GM19452 (cell line): ENCODE measurements around the gene TCN2.
"Not testable (repeated sequence)": the region's sequence is repeated elsewhere in the genome, so short reads cannot be mapped to it uniquely, and the experiment has no call there.

Experiments
- ATAC-seq: cut with Tn5 transposase; IDR thresholded peaks from one replicate; pipeline ENCODE4 v1.9.1; 2021; ENCODE audit not compliant: unreplicated experiment

Gene TCN2

GRCh38 chr22:30606455-30607299 lies at the start of gene TCN2:
Gene TCN2 (plus strand): TSS chr22:30607174. CDS start chr22:30607332, 158 bp downstream.
- no peak for ATAC-seq

- ATAC-seq = no peak
Measured at GRCh38 chr22:30557243-30557642, 49.7 kb upstream of the TCN2 start.

- ATAC-seq = no peak
Measured at GRCh38 chr22:30559889-30560288, 47.1 kb upstream of the TCN2 start.

- not testable (repeated sequence) for ATAC-seq
Measured at GRCh38 chr22:30560643-30561202, 46.3 kb upstream of the TCN2 start.

- ATAC-seq = no peak
Measured at GRCh38 chr22:30561402-30562189, 45.4 kb upstream of the TCN2 start.

- ATAC-seq = no peak
Measured at GRCh38 chr22:30562366-30562765, 44.6 kb upstream of the TCN2 start.

- ATAC-seq = no peak
Measured at GRCh38 chr22:30564045-30564760, 42.8 kb upstream of the TCN2 start.

- no peak for ATAC-seq
Measured at GRCh38 chr22:30564761-30565119, 42.2 kb upstream of the TCN2 start.

- ATAC-seq = no peak
Measured at GRCh38 chr22:30565341-30565740, 41.6 kb upstream of the TCN2 start.

GRCh38 chr22:30566125-30566524 lies 40.8 kb upstream of the TCN2 start:
- ATAC-seq = no peak

GRCh38 chr22:30567277-30567676 lies 39.7 kb upstream of the TCN2 start:
- ATAC-seq = not testable (repeated sequence)

- no peak for ATAC-seq
Measured at GRCh38 chr22:30568137-30568805, 38.7 kb upstream of the TCN2 start.

GRCh38 chr22:30569674-30570202 lies 37.2 kb upstream of the TCN2 start:
- no peak for ATAC-seq

GRCh38 chr22:30572210-30572609 lies 34.8 kb upstream of the TCN2 start:
- no peak for ATAC-seq

- no peak for ATAC-seq
Measured at GRCh38 chr22:30572840-30573593, 34.0 kb upstream of the TCN2 start.

GRCh38 chr22:30573594-30574094 lies 33.3 kb upstream of the TCN2 start:
- ATAC-seq = no peak

GRCh38 chr22:30574095-30574981 lies 32.6 kb upstream of the TCN2 start, which contains the start of gene GAL3ST1:
Gene GAL3ST1 (minus strand): TSS chr22:30574665. CDS start chr22:30557392, 17,273 bp downstream.
- no peak for ATAC-seq

- no peak for ATAC-seq
Measured at GRCh38 chr22:30574997-30575671, 31.8 kb upstream of the TCN2 start.
